ENCODE measurements around the gene DCAF12. TPM values are rescaled to one million over a fixed set of nuclear protein-coding genes. Genes with fewer than 3 reads are reported as not detected.

Gene DCAF12
- total and polyA plus RNA-seq, 2 of the 8 experiments (the other 6 are each of a cell fraction or from before 2014, with no cell fraction given) = 22.7 to 29.2 TPM

DNA sequence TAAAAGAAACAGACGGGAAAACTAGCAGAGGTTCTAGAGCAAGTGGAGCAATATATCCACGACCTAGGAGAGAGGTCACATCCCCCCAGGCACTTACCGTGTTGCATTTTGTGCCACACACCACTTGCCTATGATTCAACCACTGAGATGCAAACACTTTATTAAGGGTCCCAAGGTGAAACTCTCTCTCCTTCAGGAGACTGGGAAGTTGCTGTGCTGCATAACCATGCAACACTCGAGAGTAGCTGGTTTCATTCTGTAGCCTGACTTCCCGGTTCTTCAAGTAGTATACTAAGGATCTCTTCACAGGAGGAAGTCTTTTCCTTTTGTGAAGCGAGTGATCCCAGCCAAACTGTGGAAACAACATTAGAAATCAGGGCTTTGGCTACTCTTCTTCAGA is 1.6 kb downstream of the DCAF12 start (continued):
- TF ChIP-seq, protein P1, sequence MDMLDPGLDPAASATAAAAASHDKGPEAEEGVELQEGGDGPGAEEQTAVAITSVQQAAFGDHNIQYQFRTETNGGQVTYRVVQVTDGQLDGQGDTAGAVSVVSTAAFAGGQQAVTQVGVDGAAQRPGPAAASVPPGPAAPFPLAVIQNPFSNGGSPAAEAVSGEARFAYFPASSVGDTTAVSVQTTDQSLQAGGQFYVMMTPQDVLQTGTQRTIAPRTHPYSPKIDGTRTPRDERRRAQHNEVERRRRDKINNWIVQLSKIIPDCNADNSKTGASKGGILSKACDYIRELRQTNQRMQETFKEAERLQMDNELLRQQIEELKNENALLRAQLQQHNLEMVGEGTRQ (IDR thresholded peaks at IDR 0.05; ENCODE audit: low read length) = no peak
- TF ChIP-seq SP4 (IDR thresholded peaks at IDR 0.05; ENCODE audit: low read length) (no peak), BRCA1 (IDR thresholded peaks at IDR 0.05; ENCODE audit: low read depth, low read length) (no peak)
